MG63 (cell line): ENCODE results near the gene SPRYD3. TPM values are rescaled to one million over a fixed set of nuclear protein-coding genes. Genes with fewer than 3 reads are reported as not detected.

Experiments used
- DNase-seq: peaks from one replicate; pipeline ENCODE4 v3.0.0-alpha.2; 2020
- H3K27me3 ChIP-seq: fragments of 250-450 bp; sonication (Bioruptor Pico); 2 replicates; pipeline ENCODE4 v1.5.1; 2020; ENCODE audit warnings: mild to moderate bottlenecking, moderate library complexity
- H3K36me3 ChIP-seq: fragments of 250-450 bp; sonication (Bioruptor Pico); 2 replicates; pipeline ENCODE4 v1.5.1; 2020; ENCODE audit warnings: mild to moderate bottlenecking, moderate library complexity
- H3K4me3 ChIP-seq: fragments of 250-450 bp; sonication (Bioruptor Pico); 2 replicates; pipeline ENCODE4 v1.5.1; 2020; ENCODE audit warnings: mild to moderate bottlenecking, moderate library complexity
- H3K9me3 ChIP-seq: fragments of 250-450 bp; sonication (Bioruptor Pico); 2 replicates; pipeline ENCODE4 v1.5.1; 2020; ENCODE audit warnings: mild to moderate bottlenecking, moderate library complexity
- total RNA-seq: library from RNA; depleted of rRNA; stranded (reverse); fragments of >200 nt; shearing (Covaris generic); gene quantifications from 2 replicates; pipeline ENCODE4 v1.2.3, GENCODE V29; 2014; ENCODE audit warnings: low replicate concordance

Gene SPRYD3
- total RNA-seq, 1 experiment from 2014 or later, result 22.1 TPM

- Histone ChIP-seq H3K9me3 (no peaks in the 10 kb centered on the region), H3K36me3 (no peaks in the 10 kb centered on the region), H3K27me3 (no peaks in the 10 kb centered on the region), H3K4me3 (no peak overlapping the region)
- no peak for DNase-seq
These were observed 15.2 kb upstream of the SPRYD3 start for GRCh38 chr12:53094394-53094787.

GRCh38 chr12:53093777-53094393, 14.7 kb upstream of the SPRYD3 start:
- no peak for DNase-seq

GRCh38 chr12:53091756-53092155, 12.6 kb upstream of the SPRYD3 start:
- Histone ChIP-seq H3K36me3 (no peaks in the 10 kb centered on the region), H3K9me3 (no peaks in the 10 kb centered on the region), H3K27me3 (no peaks in the 10 kb centered on the region), H3K4me3 (no peak overlapping the region)
- DNase-seq, result no peak

More at GRCh38 chr12:53093777-53094393, 14.7 kb upstream of the SPRYD3 start:
- H3K36me3 ChIP-seq, result no peaks in the 10 kb centered on the region
- no peak overlapping the region for H3K4me3 ChIP-seq
- no peaks in the 10 kb centered on the region for H3K27me3 ChIP-seq
- H3K9me3 ChIP-seq, result no peaks in the 10 kb centered on the region

GRCh38 chr12:53090554-53090953, 11.4 kb upstream of the SPRYD3 start:
- Histone ChIP-seq H3K4me3 (no peak overlapping the region), H3K9me3 (no peaks in the 10 kb centered on the region), H3K36me3 (no peaks in the 10 kb centered on the region), H3K27me3 (no peaks in the 10 kb centered on the region)
- no peak for DNase-seq

- H3K4me3 ChIP-seq, result no peak overlapping the region
- H3K36me3 ChIP-seq, result no peaks in the 10 kb centered on the region
- DNase-seq, result no peak
- H3K9me3 ChIP-seq, result no peaks in the 10 kb centered on the region
- no peaks in the 10 kb centered on the region for H3K27me3 ChIP-seq
These were observed 10.9 kb upstream of the SPRYD3 start for GRCh38 chr12:53090105-53090504.

- no peaks in the 10 kb centered on the region for H3K36me3 ChIP-seq
- H3K4me3 ChIP-seq, result no peak overlapping the region
- H3K9me3 ChIP-seq, result peaks cover 2% of the 10 kb centered on the region; the same call in 1 of the 2 replicates
- H3K27me3 ChIP-seq, result no peaks in the 10 kb centered on the region
- no peak for DNase-seq
These were observed 7.2 kb upstream of the SPRYD3 start for GRCh38 chr12:53086361-53086760.

- Histone ChIP-seq H3K36me3 (no peaks in the 10 kb centered on the region), H3K9me3 (peaks cover 2% of the 10 kb centered on the region; the same call in 1 of the 2 replicates), H3K27me3 (no peaks in the 10 kb centered on the region), H3K4me3 (no peak overlapping the region)
- DNase-seq, result no peak
These were observed 3.5 kb upstream of the SPRYD3 start for GRCh38 chr12:53082637-53083175.

- no peak for DNase-seq
- H3K9me3 ChIP-seq, result 0 out of 2 replicates have a peak, but pooled peaks cover 2% of the 10 kb centered on the region
- H3K36me3 ChIP-seq, result peaks cover 8% of the 10 kb centered on the region
- H3K27me3 ChIP-seq, result no peaks in the 10 kb centered on the region
- H3K4me3 ChIP-seq, result peak overlapping the region; percentile 65
These were observed 565 bp downstream of the SPRYD3 start for GRCh38 chr12:53078425-53079225.

GRCh38 chr12:53077030-53077429, 2.2 kb downstream of the SPRYD3 start:
- no peak overlapping the region for H3K4me3 ChIP-seq
- no peaks in the 10 kb centered on the region for H3K27me3 ChIP-seq
- H3K36me3 ChIP-seq, result peaks cover 8% of the 10 kb centered on the region
- no peaks in the 10 kb centered on the region for H3K9me3 ChIP-seq
- no peak for DNase-seq

GRCh38 chr12:53076461-53076860, 2.7 kb downstream of the SPRYD3 start:
- Histone ChIP-seq H3K27me3 (no peaks in the 10 kb centered on the region), H3K4me3 (no peak overlapping the region), H3K36me3 (peaks cover 8% of the 10 kb centered on the region), H3K9me3 (no peaks in the 10 kb centered on the region)
- no peak for DNase-seq

- DNase-seq, result no peak
- peaks cover 14% of the 10 kb centered on the region for H3K36me3 ChIP-seq
- H3K9me3 ChIP-seq, result no peaks in the 10 kb centered on the region
- no peaks in the 10 kb centered on the region for H3K27me3 ChIP-seq
- H3K4me3 ChIP-seq, result no peak overlapping the region
These were observed 4.2 kb downstream of the SPRYD3 start for GRCh38 chr12:53074999-53075370.

- DNase-seq, result no peak
- Histone ChIP-seq H3K36me3 (peaks cover 14% of the 10 kb centered on the region), H3K27me3 (no peaks in the 10 kb centered on the region), H3K4me3 (no peak overlapping the region), H3K9me3 (no peaks in the 10 kb centered on the region)
These were observed 4.7 kb downstream of the SPRYD3 start for GRCh38 chr12:53074283-53074998.

GRCh38 chr12:53073881-53074280, 5.3 kb downstream of the SPRYD3 start:
- Histone ChIP-seq H3K27me3 (no peaks in the 10 kb centered on the region), H3K4me3 (no peak overlapping the region), H3K9me3 (no peaks in the 10 kb centered on the region), H3K36me3 (peaks cover 14% of the 10 kb centered on the region)
- DNase-seq, result no peak

GRCh38 chr12:53071591-53072551, 7.3 kb downstream of the SPRYD3 start:
- DNase-seq, result peak; percentile 57
- Histone ChIP-seq H3K4me3 (no peak overlapping the region), H3K27me3 (no peaks in the 10 kb centered on the region), H3K9me3 (no peaks in the 10 kb centered on the region), H3K36me3 (peaks cover 10% of the 10 kb centered on the region)

- DNase-seq, result no peak
- Histone ChIP-seq H3K4me3 (no peak overlapping the region), H3K9me3 (no peaks in the 10 kb centered on the region), H3K36me3 (peaks cover 11% of the 10 kb centered on the region), H3K27me3 (no peaks in the 10 kb centered on the region)
These were observed 8.2 kb downstream of the SPRYD3 start for GRCh38 chr12:53070877-53071492.
